ENCODE results near the gene HUWE1. TPM values are rescaled to one million over a fixed set of nuclear protein-coding genes. Genes with fewer than 3 reads are reported as not detected.

Gene HUWE1
- polyA plus RNA-seq, 1 donor (not counting 4 experiments of a cell fraction or from before 2014, with no cell fraction given) = 53.6 TPM

- dilution Hi-C loops (cut with MboI; ENCODE audit: extremely low pct_ligation_motif_present, low sequenced_read_pairs) = no loop called here
- Histone ChIP-seq H3K4me2 (ENCODE audit: control insufficient read depth, extremely low read depth, insufficient read depth, low read depth, low read length) (no peak overlapping the region), H2AFZ (ENCODE audit: control insufficient read depth, low read length) (no peak overlapping the region), H3K4me1 (ENCODE audit: control insufficient read depth, extremely low read depth, insufficient read depth, low read length) (no peaks in the 10 kb centered on the region), H3K27ac (ENCODE audit: control insufficient read depth, insufficient read depth, low read length) (no peak overlapping the region), H3K9me3 (ENCODE audit: control insufficient read depth, low read depth, low read length) (no peaks in the 10 kb centered on the region), H3K36me3 (ENCODE audit: control insufficient read depth in 2 of 2, extremely low read depth in 1 of 2, insufficient read depth in 2 of 2, low read length in 2 of 2) (peaks cover 4 to 5% of the 10 kb centered on the region in 2 experiments), H3K79me2 (ENCODE audit: control insufficient read depth, insufficient read depth, low read length) (no peaks in the 10 kb centered on the region), H4K20me1 (ENCODE audit: control insufficient read depth, extremely low read depth, insufficient read depth, low read length) (no peaks in the 10 kb centered on the region), H3K4me3 (ENCODE audit: control insufficient read depth in 2 of 3, extremely low read depth in 1 of 3, insufficient read depth in 2 of 3, low read depth in 1 of 3, low read length in 3 of 3) (no peak overlapping the region), H3K9ac (ENCODE audit: control insufficient read depth, extremely low read depth, insufficient read depth, low read length) (no peak overlapping the region), H3K27me3 (ENCODE audit: control insufficient read depth, extremely low read depth, insufficient read depth, low read length) (no peaks in the 10 kb centered on the region), H3K9me1 (ENCODE audit: control insufficient read depth, extremely low read depth, insufficient read depth, low read length) (no peaks in the 10 kb centered on the region)
- TF ChIP-seq EZH2 (IDR thresholded peaks at IDR 0.05; ENCODE audit: low read length) = no peak
- TF ChIP-seq CTCF (optimal IDR thresholded peaks at IDR 0.05 in 1 of 3, IDR thresholded peaks at IDR 0.05 in 1 of 3, conservative IDR thresholded peaks at IDR 0.05 in 1 of 3; ENCODE audit: extremely low read depth in 1 of 3, insufficient read depth in 2 of 3, low read length in 3 of 3) = no peak
- DNase-seq (ENCODE audit: low read depth, low spot score) (no peak), FAIRE-seq (no peak)
These were observed 80.1 kb downstream of the HUWE1 start for GRCh38 chrX:53606456-53606855.

GRCh38 chrX:53605004-53605403, 81.5 kb downstream of the HUWE1 start:
- no peaks in the 10 kb centered on the region for H3K4me1 ChIP-seq (ENCODE audit: control insufficient read depth, extremely low read depth, insufficient read depth, low read length)
- H3K9me1 ChIP-seq (ENCODE audit: control insufficient read depth, extremely low read depth, insufficient read depth, low read length) = no peaks in the 10 kb centered on the region
- no peak overlapping the region for H2AFZ ChIP-seq (ENCODE audit: control insufficient read depth, low read length)
- dilution Hi-C loops (cut with MboI; ENCODE audit: extremely low pct_ligation_motif_present, low sequenced_read_pairs) = no loop called here
- no peaks in the 10 kb centered on the region for H3K27me3 ChIP-seq (ENCODE audit: control insufficient read depth, extremely low read depth, insufficient read depth, low read length)
- H3K4me3 ChIP-seq (ENCODE audit: control insufficient read depth in 2 of 3, extremely low read depth in 1 of 3, insufficient read depth in 2 of 3, low read depth in 1 of 3, low read length in 3 of 3) = no peak overlapping the region
- no peaks in the 10 kb centered on the region for H3K79me2 ChIP-seq (ENCODE audit: control insufficient read depth, insufficient read depth, low read length)
- no peaks in the 10 kb centered on the region for H4K20me1 ChIP-seq (ENCODE audit: control insufficient read depth, extremely low read depth, insufficient read depth, low read length)
- DNase-seq (ENCODE audit: low read depth, low spot score) (no peak), FAIRE-seq (no peak)
- H3K4me2 ChIP-seq (ENCODE audit: control insufficient read depth, extremely low read depth, insufficient read depth, low read depth, low read length) = no peak overlapping the region
- H3K9ac ChIP-seq (ENCODE audit: control insufficient read depth, extremely low read depth, insufficient read depth, low read length) = no peak overlapping the region
- TF ChIP-seq EZH2 (IDR thresholded peaks at IDR 0.05; ENCODE audit: low read length) (no peak), CTCF (optimal IDR thresholded peaks at IDR 0.05 in 1 of 3, IDR thresholded peaks at IDR 0.05 in 1 of 3, conservative IDR thresholded peaks at IDR 0.05 in 1 of 3; ENCODE audit: extremely low read depth in 1 of 3, insufficient read depth in 2 of 3, low read length in 3 of 3) (no peak)
- no peaks in the 10 kb centered on the region for H3K9me3 ChIP-seq (ENCODE audit: control insufficient read depth, low read depth, low read length)
- H3K27ac ChIP-seq (ENCODE audit: control insufficient read depth, insufficient read depth, low read length) = no peak overlapping the region
- H3K36me3 ChIP-seq (ENCODE audit: control insufficient read depth in 2 of 2, extremely low read depth in 1 of 2, insufficient read depth in 2 of 2, low read length in 2 of 2) = peaks cover 1 to 5% of the 10 kb centered on the region in 2 experiments
